Small intestine (tissue), 7 donors: Measurements from ENCODE around the gene PRPF19. TPM values are rescaled to one million over a fixed set of nuclear protein-coding genes. Genes with fewer than 3 reads are reported as not detected.

Experiments
- DNase-seq, 2 donors: peaks; one replicate each; pipeline versions ENCODE4 v3.0.0 to v3.0.0-alpha.2; 2013
- FAIRE-seq: peaks from 2 replicates; lab custom pipeline; 2012; peaks lifted over from hg19 to GRCh38; lab: Jason Lieb, UNC
- H3K27ac ChIP-seq, 3 donors: one replicate each; pipeline ENCODE4 v1.5.1; 2013; ENCODE audit warnings: low read length in 2 of 3, mild to moderate bottlenecking in 2 of 3, control low read depth in 1 of 3, inconsistent platforms in 1 of 3, low read depth in 1 of 3, moderate library complexity in 1 of 3
- H3K27me3 ChIP-seq, 3 donors: one replicate each; pipeline ENCODE4 v1.6.1; 2013; ENCODE audit warnings: low read length in 3 of 3, inconsistent platforms in 1 of 3; ENCODE audit not compliant: control insufficient read depth in 3 of 3, insufficient read depth in 3 of 3
- H3K36me3 ChIP-seq, 3 donors: one replicate each; pipeline ENCODE4 v1.6.1; 2013; ENCODE audit warnings: low read length in 3 of 3, inconsistent platforms in 1 of 3, low read depth in 1 of 3, mild to moderate bottlenecking in 1 of 3, moderate library complexity in 1 of 3; ENCODE audit not compliant: control insufficient read depth in 3 of 3, insufficient read depth in 2 of 3
- H3K4me1 ChIP-seq, 3 donors: one replicate each; pipeline ENCODE4 v1.6.1; 2013; ENCODE audit warnings: low read length in 2 of 3, inconsistent platforms in 1 of 3, low read depth in 1 of 3, mild to moderate bottlenecking in 1 of 3, moderate library complexity in 1 of 3; ENCODE audit not compliant: control insufficient read depth in 3 of 3, insufficient read depth in 2 of 3
- H3K4me3 ChIP-seq, 3 donors: one replicate each; pipeline ENCODE4 v1.5.1; 2013; ENCODE audit warnings: low read length in 3 of 3, control low read depth in 1 of 3, inconsistent platforms in 1 of 3, low read depth in 1 of 3, mild to moderate bottlenecking in 1 of 3, moderate library complexity in 1 of 3
- H3K9me3 ChIP-seq, 2 donors: one replicate each; pipeline ENCODE4 v1.6.1; 2013; ENCODE audit warnings: low read depth in 1 of 2, low read length in 1 of 2; ENCODE audit not compliant: control insufficient read depth in 2 of 2, insufficient read depth in 1 of 2
- WGBS, 3 donors: extraction: QIAGEN DNeasy Blood & Tissue Kit; methylation state at CpG; one replicate each; pipeline ENCODE4 v1.1.7; 2013; 5-methylcytosine and 5-hydroxymethylcytosine counted together
- polyA plus RNA-seq, 4 donors: library from polyadenylated mRNA; stranded (reverse) in 3 of 4; unstranded in 1 of 4; fragments of 200-250 nt in 3 of 4; fragments of 120-200 nt in 1 of 4; gene quantifications; one replicate each; pipeline versions ENCODE4 v1.2.1 to v1.2.3, GENCODE V29; 2013
- donor health status: healthy with polysubstance abuse.
- donor health status: control.
- donor health status: control.
- donor health status: Bipolar disorder and iron deficiency.
- donor health status: healthy.

Gene PRPF19
- polyA plus RNA-seq, 4 donors: 47.9 to 103 (median 80.7) TPM

DNA sequence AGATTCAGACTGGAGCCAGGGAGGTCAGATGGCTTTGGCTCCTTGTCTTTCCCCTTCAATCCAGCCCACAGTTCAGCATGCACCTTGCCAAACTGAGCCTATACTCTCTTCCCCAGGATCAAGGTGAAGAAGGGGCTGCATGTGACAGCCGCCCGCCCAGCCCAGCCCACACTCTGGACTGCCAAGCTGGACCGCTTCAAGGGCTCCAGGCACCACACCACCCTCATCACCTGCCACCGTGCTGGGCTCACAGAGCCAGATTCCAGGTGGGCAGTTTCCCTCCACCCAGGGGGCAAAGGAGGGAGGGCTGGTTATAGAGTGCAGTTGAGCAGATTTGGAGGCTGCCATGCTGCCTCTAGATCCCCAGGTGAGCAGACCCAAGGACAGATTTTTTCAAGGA lies 24.0 kb upstream of the PRPF19 start:
- no peak for FAIRE-seq
- WGBS, 3 donors: 90 to 98% (median 95%) methylated on average over 4 of the region's 4 CpGs

DNA sequence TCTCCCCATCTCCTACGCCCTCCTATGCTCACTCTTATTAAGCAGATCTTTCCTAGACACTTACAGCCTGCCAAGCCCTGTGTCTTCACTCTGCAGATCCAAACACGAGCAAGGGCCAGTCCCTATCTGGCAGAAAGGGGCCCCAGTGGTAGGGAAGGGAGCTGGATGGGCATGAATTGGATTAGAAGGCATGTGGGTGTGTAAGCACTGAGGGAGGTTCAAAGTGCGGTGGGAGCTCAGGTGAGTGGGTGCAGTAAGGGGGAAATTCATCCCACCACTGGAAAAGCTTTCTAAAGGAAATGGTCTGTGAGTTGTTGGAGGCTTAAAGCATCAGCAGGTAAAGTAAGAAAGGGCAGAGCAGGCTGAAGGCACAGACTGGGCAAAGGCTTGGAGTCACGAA lies 23.4 kb upstream of the PRPF19 start:
- Histone ChIP-seq H3K27ac (no peak overlapping the region), H3K27me3 (peaks cover 0 to 12% (median 0%) of the 10 kb centered on the region in 3 donors), H3K4me3 (no peak overlapping the region), H3K9me3 (no peaks in the 10 kb centered on the region), H3K36me3 (peaks cover 0 to 55% (median 0%) of the 10 kb centered on the region in 3 donors), H3K4me1 (peaks cover 0 to 26% (median 0%) of the 10 kb centered on the region in 3 donors)
- FAIRE-seq (no peak), DNase-seq (peak in 1 of 2 donors; percentile 50)
- WGBS, 3 donors: 50 to 70% (median 67%) methylated on average over 4 of the region's 4 CpGs

More for the DNA sequence above, 24.0 kb upstream of the PRPF19 start:
- no peak for DNase-seq
- peaks cover 0 to 7% (median 0%) of the 10 kb centered on the region in 3 donors for H3K27me3 ChIP-seq
- no peak overlapping the region for H3K4me3 ChIP-seq
- no peaks in the 10 kb centered on the region for H3K9me3 ChIP-seq
- H3K27ac ChIP-seq: no peak overlapping the region
- H3K36me3 ChIP-seq: peaks cover 0 to 61% (median 0%) of the 10 kb centered on the region in 3 donors
- peaks cover 0 to 21% (median 0%) of the 10 kb centered on the region in 3 donors for H3K4me1 ChIP-seq

- peaks cover 2 to 32% (median 2%) of the 10 kb centered on the region in 3 donors for H3K4me1 ChIP-seq
- DNase-seq (no peak), FAIRE-seq (no peak)
- no peak overlapping the region for H3K4me3 ChIP-seq
- peaks cover 0 to 12% (median 0%) of the 10 kb centered on the region in 3 donors for H3K27me3 ChIP-seq
- no peak overlapping the region for H3K27ac ChIP-seq
- no peaks in the 10 kb centered on the region for H3K9me3 ChIP-seq
- H3K36me3 ChIP-seq: peaks cover 0 to 52% (median 0%) of the 10 kb centered on the region in 3 donors
- 92 to 94% (median 93%) methylated on average over 17 to 20 of the region's 20 CpGs for WGBS, 3 donors
These were observed 22.2 kb upstream of the PRPF19 start for GRCh38 chr11:60928563-60929001.

- no peak overlapping the region for H3K27ac ChIP-seq
- WGBS, 3 donors: 82 to 85% (median 83%) methylated on average over 14 to 16 of the region's 16 CpGs
- H3K4me1 ChIP-seq: peaks cover 2 to 32% (median 2%) of the 10 kb centered on the region in 3 donors
- H3K9me3 ChIP-seq: no peaks in the 10 kb centered on the region
- DNase-seq (no peak), FAIRE-seq (no peak)
- H3K36me3 ChIP-seq: peaks cover 0 to 54% (median 0%) of the 10 kb centered on the region in 3 donors
- H3K27me3 ChIP-seq: peaks cover 0 to 12% (median 0%) of the 10 kb centered on the region in 3 donors
- no peak overlapping the region for H3K4me3 ChIP-seq
These were observed 21.2 kb upstream of the PRPF19 start for GRCh38 chr11:60927600-60927999.

- 72 to 90% (median 82%) methylated on average over 8 of the region's 8 CpGs for WGBS, 3 donors
- FAIRE-seq (no peak), DNase-seq (no peak)
- H3K4me1 ChIP-seq: peaks cover 2 to 32% (median 2%) of the 10 kb centered on the region in 3 donors
- H3K4me3 ChIP-seq: no peak overlapping the region
- no peaks in the 10 kb centered on the region for H3K9me3 ChIP-seq
- no peak overlapping the region for H3K27ac ChIP-seq
- peaks cover 0 to 12% (median 0%) of the 10 kb centered on the region in 3 donors for H3K27me3 ChIP-seq
- H3K36me3 ChIP-seq: peaks cover 0 to 58% (median 0%) of the 10 kb centered on the region in 3 donors
These were observed 20.7 kb upstream of the PRPF19 start for GRCh38 chr11:60927061-60927592.

- DNase-seq (no peak), FAIRE-seq (no peak)
- Histone ChIP-seq H3K27me3 (peaks cover 0 to 12% (median 0%) of the 10 kb centered on the region in 3 donors), H3K4me3 (no peak overlapping the region), H3K4me1 (peaks cover 2 to 32% (median 2%) of the 10 kb centered on the region in 3 donors), H3K36me3 (peaks cover 2 to 58% (median 2%) of the 10 kb centered on the region in 3 donors), H3K9me3 (no peaks in the 10 kb centered on the region), H3K27ac (no peak overlapping the region)
- 90 to 94% (median 93%) methylated on average over 7 to 8 of the region's 8 CpGs for WGBS, 3 donors
These were observed 20.1 kb upstream of the PRPF19 start for GRCh38 chr11:60926500-60926899.

GRCh38 chr11:60925868-60926267 lies 19.5 kb upstream of the PRPF19 start:
- Histone ChIP-seq H3K9me3 (no peaks in the 10 kb centered on the region), H3K4me1 (peaks cover 2 to 32% (median 2%) of the 10 kb centered on the region in 3 donors)

GRCh38 chr11:60924906-60925853 lies 18.8 kb upstream of the PRPF19 start:
- Histone ChIP-seq H3K9me3 (no peaks in the 10 kb centered on the region), H3K4me3 (peak overlapping the region; percentile 50 to 60 (median 55)), H3K4me1 (peaks cover 2 to 31% (median 2%) of the 10 kb centered on the region in 3 donors), H3K36me3 (peaks cover 8 to 61% (median 11%) of the 10 kb centered on the region in 3 donors), H3K27ac (no peak overlapping the region), H3K27me3 (peaks cover 0 to 12% (median 0%) of the 10 kb centered on the region in 3 donors)
- FAIRE-seq: no peak
- peak in 1 of 2 donors; percentile 19 for DNase-seq
- WGBS, 3 donors: 2 to 5% (median 5%) methylated on average over 31 to 35 of the region's 35 CpGs

More at GRCh38 chr11:60925868-60926267, 19.5 kb upstream of the PRPF19 start:
- H3K27ac ChIP-seq: no peak overlapping the region
- FAIRE-seq (no peak), DNase-seq (no peak)
- peaks cover 0 to 12% (median 0%) of the 10 kb centered on the region in 3 donors for H3K27me3 ChIP-seq
- no peak overlapping the region for H3K4me3 ChIP-seq
- peaks cover 4 to 60% (median 5%) of the 10 kb centered on the region in 3 donors for H3K36me3 ChIP-seq
- WGBS, 3 donors: 50 to 76% (median 61%) methylated on average over 6 of the region's 6 CpGs
